Pulmonary artery endothelial cell (primary cell): ENCODE measurements around the gene SAMHD1. TPM values are rescaled to one million over a fixed set of nuclear protein-coding genes. Genes with fewer than 3 reads are reported as not detected.
"Not testable (repeated sequence)": the region's sequence is repeated elsewhere in the genome, so short reads cannot be mapped to it uniquely, and the experiment has no call there.

Experiments used
- DNase-seq: peaks from one replicate; pipeline ENCODE4 v3.0.0-alpha.2; 2011; ENCODE audit warnings: low read depth, low spot score
- total RNA-seq: library from RNA; depleted of rRNA; stranded (reverse); fragments of >200 nt; gene quantifications from 2 replicates; pipeline ENCODE4 v1.2.3, GENCODE V29; 2014

SAMHD1 gene
- total RNA-seq, 1 donor from 2014 or later = 19.9 TPM

DNA sequence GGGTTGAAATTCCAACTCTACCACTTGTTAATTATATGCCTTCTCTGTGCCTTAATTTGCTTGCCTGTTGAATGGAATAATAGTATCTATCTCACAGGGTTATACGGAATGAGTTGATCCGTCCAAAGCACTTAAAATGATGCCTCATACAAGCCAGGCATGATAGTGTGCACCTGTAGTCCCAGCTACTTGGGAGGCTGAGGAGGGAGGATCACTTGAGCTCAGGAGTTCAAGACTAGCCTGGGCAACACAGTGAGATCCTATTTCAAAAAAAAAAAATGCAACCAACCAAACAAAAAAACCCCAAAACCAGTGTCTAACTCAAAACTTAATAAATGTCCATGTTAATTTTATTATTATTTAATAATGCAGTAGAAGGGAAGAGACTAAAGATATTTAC lies 35.3 kb downstream of the SAMHD1 start:
- DNase-seq = no peak

DNA sequence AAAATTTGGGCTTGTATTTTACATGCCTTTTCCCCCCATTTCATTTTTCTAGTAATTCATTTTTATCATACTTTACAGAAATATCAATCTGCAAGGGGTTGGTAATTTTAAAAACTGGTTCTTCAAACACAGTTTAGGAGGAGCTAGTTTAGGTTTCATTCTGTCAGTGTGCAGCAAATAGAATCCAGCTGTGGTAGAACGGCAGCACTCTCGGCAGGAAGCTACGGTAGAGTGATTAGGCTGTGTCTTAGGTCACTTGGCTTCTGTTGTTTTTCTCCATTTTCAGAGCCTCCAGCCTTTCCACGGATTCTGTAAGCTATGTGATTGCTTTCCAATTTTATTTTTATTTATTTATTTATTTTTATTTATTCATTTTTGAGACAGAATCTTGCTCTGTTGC lies 42.9 kb downstream of the SAMHD1 start:
- no peak for DNase-seq

DNA sequence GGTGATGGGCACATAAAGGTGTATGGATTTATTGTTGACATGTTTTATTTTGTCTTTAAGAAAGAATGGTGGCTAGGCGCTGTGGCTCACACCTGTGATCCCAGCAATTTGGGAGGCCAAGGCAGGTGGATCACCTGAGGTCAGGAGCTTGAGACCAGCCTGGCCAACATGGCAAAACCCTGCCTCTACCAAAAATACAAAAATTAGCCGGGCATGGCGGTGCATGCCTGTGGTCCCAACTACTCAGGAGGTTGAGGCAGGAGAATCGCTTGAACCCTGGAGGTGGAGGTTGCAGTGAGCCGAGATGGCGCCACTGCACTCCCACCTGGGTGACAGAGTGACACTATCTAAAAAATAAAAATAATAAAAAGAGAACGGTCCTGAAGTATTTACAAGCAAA lies 45.4 kb downstream of the SAMHD1 start:
- not testable (repeated sequence) for DNase-seq

DNA sequence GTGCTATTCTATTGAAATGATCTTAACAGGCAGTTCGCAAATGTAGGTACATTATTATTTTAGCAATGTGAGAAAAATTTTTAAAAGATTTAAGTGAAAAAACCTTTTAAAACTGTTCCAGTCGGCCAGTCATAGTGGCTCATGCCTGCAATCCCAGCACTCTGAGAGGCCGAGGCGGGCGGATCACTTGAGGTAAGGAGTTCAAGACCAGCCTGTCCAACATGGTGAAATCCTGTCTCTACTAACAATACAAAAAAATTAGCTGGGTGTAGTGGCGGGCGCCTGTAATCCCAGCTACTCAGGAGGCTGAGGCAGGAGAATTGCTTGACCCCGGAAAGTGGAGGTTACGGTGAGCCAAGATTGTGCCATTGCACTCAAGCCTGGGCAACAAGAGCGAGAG lies 45.9 kb downstream of the SAMHD1 start:
- not testable (repeated sequence) for DNase-seq

DNA sequence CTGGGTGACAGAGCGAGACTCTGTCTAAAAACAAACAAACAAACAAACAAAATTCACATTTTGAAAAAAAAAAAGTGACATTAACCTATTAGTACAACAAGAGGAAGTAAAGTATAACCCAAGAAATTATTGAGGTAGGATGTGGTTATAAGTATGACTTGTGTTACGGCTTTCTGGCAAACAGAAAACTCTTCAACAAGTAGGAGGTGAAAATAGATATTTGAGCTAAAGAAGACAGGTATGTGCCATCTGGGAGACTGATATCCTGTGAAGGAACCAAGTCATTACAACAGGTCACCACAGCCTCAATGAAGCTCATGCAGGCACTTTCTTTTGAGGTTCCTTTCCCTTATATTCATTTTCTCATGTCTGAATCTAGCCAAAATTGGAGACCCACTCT lies 46.8 kb downstream of the SAMHD1 start:
- no peak for DNase-seq

DNA sequence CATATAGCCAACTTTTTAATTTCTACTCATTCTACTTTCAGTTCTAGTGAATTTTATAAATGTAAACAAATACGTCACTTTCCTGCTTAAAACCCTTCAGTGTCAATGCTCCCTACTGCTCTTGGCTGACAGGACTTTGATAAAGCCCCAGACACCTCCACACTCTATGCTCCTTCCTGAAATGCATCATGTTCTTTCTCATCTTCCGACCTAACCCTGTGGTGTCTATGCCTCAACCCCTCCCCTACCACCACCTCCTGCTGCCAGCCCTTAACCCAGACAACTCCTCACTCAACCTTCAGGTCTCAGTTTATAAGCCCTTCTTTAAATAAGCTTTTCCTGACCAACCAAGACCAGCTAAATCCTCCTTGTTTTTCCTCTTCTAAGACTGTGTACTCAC lies 56.5 kb downstream of the SAMHD1 start:
- DNase-seq = no peak

DNA sequence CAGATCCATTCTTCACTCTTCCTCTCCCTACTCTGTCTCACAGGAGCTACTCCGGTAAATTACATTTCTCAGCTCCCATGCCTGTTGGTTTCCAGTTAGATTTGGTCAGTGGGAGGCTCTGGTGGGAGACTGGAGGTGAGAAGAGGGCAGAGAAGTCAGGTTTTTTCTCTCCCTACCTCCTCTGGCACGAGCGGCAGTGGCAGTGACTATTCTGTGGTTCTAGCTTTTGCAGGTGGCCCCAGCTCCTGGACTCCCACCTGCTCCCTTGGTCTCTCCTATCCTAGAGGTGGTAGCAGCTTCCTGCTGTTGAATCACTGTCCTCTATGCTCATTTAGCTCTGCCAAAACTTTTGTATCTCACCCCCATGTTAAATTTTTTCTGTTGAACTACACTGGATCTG lies 57.7 kb downstream of the SAMHD1 start:
- no peak for DNase-seq

DNA sequence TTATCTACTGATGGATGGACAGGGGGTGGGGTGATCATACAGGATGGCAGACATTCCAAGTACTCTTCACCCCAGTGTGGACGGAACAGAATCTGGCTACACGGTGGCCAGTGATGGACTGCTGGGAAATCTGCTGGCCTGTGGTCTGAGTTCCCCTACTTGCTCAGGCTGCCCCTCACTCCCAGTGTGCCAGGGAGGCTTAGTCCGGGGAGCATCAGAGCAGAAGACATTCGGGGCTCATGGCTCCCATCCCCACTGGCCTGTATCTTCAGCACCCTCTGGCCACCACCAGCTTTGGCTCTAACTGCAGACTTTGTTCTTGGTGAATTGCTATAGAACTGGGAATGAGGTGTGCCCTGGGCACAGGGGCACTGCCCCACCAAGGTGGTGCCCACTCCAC lies 60.3 kb downstream of the SAMHD1 start:
- DNase-seq = no peak

DNA sequence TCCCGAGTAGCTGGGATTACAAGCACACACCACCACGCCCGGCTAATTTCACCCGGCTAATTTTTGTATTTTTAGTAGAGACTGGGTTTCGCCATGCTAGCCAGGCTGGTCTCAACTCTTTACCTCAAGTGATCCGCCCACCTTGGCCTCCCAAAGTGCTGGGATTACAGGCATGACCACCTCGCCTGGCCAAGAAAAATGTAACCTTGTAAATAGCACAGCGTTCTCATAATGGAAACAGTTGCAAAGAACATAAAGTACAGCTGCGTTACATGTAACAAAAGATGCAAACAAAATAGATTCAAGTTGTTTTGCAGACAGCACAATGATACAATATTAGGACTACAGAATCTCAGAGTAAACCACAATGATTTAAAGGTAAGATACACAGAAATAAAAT lies 60.9 kb downstream of the SAMHD1 start:
- DNase-seq = no peak

DNA sequence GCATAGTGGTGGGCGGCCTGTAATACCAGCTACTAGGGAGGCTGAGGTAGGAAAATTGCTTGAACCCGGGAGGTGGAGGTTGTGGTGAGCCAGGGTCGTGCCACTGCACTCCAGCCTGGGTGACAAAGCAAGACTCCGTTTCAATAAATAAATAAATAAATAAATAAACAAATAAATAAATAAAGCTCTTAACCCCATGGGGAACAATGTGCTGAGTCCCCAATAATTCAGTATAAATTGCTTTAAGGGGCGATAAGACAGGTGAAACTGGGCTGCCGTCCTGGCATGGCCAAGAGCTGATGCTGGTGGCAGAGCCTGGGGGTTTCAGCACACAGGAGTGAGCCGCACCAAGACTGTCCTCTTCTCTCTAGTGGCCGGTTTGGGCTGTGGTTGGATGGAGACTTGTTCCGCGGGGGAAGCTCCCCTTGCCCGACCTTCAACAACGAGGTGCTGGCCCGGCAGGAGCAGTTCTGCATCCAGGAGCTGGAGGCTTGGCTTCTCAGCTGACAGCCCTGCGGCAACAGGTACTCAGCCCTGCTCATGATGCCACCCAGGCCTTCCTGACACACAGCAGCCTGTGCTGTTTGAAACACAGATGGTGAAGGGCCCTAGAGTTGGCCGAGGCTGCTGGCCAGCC lies 62.5 kb downstream of the SAMHD1 start:
- DNase-seq = no peak

DNA sequence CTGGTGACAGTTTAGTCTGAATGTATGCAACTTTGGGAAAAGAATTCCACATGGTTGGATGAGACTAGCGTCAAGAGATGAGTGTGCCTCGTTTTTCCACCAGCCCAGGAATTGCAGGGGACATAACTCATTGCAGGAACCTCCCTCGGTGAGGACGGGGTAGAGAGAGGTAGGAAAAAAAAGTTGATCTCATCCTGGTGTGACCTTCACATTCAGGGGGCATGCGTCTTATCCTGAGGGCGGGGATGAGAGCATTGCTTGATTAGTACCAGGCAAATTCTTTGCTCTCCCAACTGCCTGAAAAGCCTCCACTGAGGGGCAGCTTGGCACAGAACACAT lies 63.8 kb downstream of the SAMHD1 start:
- no peak for DNase-seq

DNA sequence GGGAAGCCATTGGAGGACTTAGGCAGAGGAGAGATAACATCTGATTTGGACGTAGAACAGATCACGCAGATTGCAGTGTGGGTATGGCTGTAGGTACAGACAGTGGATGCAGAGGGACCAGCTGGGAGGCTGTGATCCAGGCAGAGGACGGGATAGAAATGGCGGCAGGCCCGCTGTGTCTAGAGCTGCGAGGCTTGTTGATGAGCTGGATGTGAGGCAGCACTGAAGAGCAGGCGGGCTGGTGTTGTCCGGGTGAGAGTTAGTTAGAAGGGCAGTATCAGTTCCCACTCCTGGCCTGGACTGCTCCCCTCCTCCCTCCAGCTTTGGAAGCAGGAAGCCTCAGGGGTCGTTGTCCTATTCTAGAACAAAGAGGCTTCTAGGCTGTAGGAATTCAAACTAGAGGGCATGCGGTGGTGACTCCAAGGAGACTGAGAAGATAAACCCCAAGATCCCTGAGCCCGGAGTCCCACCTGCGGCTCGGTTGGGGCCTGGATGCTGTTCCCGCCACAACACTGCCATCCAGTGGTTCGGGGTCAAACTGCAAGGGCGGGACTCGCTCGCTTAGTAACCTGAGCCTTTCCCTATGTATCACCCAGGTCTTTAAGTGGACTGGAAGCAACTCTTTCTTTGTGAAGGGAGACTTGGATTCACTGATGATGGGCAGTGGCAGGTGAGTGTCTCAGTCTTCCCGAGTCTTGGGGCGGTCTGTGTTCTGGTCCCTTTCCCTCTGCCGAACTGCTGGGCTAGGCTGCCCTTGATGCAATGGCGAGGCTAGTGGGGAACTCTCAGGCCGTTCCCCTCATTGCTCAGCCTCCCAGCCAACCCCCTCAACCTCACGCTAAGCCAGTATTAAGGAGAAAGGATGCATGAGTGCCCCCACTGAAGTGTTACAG lies 64.4 kb downstream of the SAMHD1 start:
- DNase-seq = peak; percentile 19

DNA sequence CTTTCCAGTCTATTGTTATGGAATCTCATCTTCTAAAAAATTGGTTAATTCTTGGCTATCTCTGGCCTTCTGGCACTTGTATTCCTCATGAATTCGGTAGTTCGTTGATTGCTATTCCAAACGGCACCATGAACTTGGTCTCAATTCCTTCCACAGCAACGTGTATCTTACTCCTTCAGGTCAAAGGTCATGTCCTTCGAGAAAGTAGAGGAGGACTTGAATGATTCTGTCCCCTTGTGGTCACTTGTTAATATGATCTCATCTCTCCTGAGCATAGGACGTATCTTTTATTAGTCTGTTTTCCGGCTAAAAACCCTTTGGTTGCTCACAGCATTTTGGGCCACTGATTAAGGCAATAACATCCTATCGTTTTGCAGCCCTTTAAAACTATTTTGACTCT lies 66.2 kb downstream of the SAMHD1 start:
- DNase-seq = no peak

DNA sequence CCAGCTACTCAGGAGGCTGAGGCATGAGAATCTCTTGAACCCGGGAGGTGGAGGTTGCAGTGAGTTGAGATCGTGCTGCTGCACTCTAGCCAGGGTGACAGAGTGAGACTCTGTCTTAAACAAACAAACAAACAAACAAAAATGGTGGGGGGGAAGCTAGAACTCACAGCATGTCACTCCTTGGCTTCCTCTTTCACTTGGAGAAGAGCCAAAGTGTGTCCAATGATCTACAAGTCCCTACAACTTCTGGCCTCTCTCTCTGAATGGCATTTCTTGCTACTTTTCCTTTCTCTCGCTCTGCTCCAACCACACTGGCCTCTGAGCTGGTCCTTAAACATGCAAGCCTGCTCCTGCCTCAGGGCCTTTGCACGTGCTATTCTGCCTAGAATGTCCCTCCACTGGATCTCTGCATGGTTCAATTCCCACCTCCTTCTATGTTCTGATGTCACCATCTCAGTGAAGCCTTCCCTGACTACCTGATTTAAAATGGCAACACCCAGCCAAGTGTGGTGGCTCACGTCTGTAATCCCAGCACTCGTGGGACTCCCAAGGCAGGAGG lies 67.5 kb downstream of the SAMHD1 start:
- DNase-seq = no peak

DNA sequence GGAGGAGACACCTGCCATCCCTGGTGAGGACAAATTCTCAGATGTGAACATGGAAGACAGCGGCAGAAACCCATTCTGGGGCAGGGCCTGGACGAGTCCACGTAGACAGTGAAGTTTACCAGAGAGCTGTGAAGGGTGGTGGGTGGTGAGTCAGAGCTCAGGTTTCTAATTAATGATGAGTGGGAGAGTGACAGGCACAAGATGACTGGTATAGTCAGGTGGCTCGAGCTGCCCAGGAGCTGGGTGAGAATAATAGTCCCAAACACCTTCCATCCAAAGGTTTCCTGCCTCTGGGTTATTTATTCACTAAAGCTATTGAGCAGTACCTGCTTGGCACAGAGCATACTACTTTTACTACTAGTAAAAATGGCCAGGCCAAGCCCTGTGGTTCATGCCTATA lies 69.6 kb downstream of the SAMHD1 start:
- DNase-seq = no peak

DNA sequence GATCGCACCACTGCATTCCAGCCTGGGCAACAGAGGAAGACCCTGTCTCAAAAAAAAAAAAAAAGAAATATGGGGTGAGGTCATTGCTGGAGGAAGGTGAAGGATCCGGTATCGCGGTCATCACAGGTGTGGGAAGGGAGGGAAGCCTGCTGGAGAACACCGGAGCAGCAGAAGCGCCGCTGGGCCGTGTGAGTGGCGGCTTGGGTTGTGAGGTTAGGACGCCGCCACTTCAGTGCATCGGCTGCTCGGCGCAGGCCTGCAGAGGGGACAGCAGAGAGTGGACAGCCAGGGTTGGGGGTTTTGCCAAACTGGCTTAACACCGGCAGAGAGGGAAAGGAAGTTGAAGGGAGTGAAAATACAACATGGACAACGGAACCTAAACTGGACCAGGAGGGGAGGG lies 70.2 kb downstream of the SAMHD1 start:
- DNase-seq = no peak

DNA sequence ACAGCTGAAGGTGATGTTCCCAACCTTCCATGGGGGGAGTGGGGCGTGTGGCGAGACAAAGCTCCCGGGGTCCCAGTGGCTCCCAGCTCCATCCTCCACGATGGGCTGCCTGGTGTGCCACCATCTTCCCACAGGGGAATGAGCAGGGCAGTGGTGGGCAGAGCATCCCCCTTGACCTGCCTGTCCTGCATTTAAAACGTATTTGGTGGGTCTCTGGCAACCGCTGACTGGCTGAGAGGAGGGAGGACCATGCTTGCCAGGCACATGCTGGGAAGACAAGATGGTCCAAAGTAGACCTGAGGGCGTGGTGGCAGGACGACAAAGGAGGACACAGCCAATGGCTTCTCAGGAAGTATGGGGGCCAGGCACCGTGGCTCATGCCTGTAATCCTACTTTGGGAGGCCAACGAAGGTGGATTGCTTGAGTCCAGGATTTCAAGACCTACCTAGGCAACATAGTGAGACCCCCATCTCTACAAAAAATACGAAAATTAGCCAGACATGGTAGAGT lies 70.7 kb downstream of the SAMHD1 start:
- no peak for DNase-seq

DNA sequence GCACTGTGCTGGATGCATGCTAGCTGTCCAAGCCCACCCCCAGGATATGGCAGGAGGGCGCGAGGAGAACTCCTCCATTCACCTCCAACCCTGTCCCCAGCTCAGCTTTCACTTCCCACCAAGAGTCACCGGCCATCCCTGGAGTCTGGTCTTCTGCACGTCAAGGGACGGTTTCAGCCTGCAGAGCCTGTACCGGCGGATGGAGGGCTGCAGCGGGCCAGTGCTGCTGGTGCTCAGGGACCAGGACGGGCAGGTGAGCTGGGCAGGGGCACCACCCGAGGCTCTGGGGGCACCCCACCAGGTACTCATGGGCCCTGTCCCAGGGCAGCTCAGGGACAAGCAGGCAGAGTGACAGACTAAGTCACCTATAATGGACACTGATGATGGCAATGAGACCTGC lies 72.6 kb downstream of the SAMHD1 start:
- DNase-seq = no peak

DNA sequence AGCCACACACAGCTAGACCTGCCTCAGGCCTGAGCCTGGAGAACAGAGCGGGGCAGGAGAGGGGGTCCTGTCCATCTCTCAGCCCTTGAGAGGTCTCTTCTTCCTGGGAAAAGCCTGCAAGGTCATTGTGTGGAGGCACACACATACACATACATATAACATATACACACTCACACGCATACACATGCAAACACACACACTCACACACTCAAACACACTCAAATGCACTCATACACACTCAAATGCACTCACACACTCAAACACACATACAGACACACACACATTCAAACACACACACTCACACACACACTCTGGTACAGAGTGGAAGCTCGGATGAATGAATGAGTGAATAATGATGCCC lies 75.1 kb downstream of the SAMHD1 start:
- no peak for DNase-seq

DNA sequence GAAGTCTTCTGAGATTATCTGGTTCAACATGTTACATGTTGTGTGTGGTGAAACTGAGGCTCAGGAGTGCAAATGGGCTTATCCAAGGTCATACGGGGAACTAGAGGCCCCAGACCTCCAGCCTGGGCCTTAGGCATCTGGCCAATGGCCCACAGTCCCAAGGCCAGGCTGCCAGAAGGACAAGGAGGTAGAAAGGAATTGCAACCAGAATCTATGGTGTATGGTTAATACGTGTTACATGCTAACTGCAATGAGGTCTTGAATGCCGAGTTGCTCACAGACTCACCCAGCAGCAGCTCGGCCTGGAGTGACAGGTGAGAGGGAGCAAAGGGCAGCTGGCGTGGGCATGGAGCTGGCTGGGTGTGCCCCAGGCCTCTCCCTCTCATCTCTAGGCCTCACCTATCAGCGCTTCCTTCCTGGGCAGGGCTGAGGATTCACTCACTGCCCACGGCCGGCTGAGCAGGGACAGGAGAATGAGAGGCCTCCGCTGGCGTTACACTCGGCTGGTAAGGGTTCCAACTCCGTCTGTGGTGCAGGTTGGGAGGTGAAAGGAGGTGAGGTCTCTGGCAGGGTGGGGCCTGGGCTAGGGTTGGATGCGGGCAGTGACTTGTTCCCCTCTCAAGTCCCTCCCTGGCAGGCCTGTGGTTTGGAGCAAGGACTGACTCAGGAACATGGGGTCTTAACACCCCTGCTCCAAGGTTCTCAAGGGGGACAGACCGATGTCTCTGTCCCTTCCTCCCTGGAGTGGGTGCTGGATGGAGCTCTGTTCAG lies 75.6 kb downstream of the SAMHD1 start, which contains the start of gene TLDC2:
TLDC2 (plus strand) TSS at position 437 of the 771 bp plus-strand sequence; CDS start at position 474, 37 bp downstream.
- DNase-seq = no peak

DNA sequence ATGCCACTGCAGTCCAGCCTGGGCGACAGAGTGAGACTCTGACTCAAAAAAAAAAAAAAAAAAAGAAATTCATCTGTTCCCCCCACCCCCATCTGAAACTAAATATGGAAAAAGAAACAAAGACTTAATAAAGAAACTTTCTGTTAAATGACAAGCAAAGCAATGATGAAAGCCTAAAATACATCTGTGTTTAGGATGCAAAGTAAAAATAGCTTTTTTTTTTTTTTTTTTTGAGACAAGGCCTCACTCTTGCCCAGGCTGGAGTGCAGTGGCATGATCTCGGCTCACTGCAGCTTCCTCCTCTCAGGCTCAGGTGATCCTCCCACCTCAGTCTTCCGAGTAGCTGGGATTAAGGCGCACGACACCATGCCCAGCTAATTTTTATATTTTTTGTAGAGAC lies 76.4 kb downstream of the SAMHD1 start:
- not testable (repeated sequence) for DNase-seq
